ENCODE data around the gene IARS2.
"Not testable (repeated sequence)": the region's sequence is repeated elsewhere in the genome, so short reads cannot be mapped to it uniquely, and the experiment has no call there.

IARS2 gene

GRCh38 chr1:220093361-220094015 is 444 bp upstream of the IARS2 start:
- Histone ChIP-seq H3K4me3 (replicated peaks; ENCODE audit: insufficient read depth, low read length) (peak overlapping the region; percentile 99), H3K27me3 (ENCODE audit: insufficient read depth, poor library complexity, severe bottlenecking) (no peaks in the 10 kb centered on the region), H3K27ac (replicated peaks) (no peak overlapping the region)
- no peak for DNase-seq (ENCODE audit: low read depth in 1 of 2, low spot score in 1 of 2)
- TF ChIP-seq, protein P1, sequence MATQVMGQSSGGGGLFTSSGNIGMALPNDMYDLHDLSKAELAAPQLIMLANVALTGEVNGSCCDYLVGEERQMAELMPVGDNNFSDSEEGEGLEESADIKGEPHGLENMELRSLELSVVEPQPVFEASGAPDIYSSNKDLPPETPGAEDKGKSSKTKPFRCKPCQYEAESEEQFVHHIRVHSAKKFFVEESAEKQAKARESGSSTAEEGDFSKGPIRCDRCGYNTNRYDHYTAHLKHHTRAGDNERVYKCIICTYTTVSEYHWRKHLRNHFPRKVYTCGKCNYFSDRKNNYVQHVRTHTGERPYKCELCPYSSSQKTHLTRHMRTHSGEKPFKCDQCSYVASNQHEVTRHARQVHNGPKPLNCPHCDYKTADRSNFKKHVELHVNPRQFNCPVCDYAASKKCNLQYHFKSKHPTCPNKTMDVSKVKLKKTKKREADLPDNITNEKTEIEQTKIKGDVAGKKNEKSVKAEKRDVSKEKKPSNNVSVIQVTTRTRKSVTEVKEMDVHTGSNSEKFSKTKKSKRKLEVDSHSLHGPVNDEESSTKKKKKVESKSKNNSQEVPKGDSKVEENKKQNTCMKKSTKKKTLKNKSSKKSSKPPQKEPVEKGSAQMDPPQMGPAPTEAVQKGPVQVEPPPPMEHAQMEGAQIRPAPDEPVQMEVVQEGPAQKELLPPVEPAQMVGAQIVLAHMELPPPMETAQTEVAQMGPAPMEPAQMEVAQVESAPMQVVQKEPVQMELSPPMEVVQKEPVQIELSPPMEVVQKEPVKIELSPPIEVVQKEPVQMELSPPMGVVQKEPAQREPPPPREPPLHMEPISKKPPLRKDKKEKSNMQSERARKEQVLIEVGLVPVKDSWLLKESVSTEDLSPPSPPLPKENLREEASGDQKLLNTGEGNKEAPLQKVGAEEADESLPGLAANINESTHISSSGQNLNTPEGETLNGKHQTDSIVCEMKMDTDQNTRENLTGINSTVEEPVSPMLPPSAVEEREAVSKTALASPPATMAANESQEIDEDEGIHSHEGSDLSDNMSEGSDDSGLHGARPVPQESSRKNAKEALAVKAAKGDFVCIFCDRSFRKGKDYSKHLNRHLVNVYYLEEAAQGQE (IDR thresholded peaks at IDR 0.05; ENCODE audit: insufficient replicate concordance, low read depth) = no peak
- TF ChIP-seq POLR2AphosphoS5 (IDR thresholded peaks at IDR 0.05; ENCODE audit: low read depth) = no peak
- TF ChIP-seq, protein P2, sequence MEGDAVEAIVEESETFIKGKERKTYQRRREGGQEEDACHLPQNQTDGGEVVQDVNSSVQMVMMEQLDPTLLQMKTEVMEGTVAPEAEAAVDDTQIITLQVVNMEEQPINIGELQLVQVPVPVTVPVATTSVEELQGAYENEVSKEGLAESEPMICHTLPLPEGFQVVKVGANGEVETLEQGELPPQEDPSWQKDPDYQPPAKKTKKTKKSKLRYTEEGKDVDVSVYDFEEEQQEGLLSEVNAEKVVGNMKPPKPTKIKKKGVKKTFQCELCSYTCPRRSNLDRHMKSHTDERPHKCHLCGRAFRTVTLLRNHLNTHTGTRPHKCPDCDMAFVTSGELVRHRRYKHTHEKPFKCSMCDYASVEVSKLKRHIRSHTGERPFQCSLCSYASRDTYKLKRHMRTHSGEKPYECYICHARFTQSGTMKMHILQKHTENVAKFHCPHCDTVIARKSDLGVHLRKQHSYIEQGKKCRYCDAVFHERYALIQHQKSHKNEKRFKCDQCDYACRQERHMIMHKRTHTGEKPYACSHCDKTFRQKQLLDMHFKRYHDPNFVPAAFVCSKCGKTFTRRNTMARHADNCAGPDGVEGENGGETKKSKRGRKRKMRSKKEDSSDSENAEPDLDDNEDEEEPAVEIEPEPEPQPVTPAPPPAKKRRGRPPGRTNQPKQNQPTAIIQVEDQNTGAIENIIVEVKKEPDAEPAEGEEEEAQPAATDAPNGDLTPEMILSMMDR (IDR thresholded peaks at IDR 0.05; ENCODE audit: insufficient read depth, low read length) = no peak
- no peak for TF ChIP-seq GABPA (IDR thresholded peaks at IDR 0.05; ENCODE audit: low read depth)
- TF ChIP-seq SPI1 (IDR thresholded peaks at IDR 0.05; ENCODE audit: borderline replicate concordance, low read depth) = no peak

- no peaks in the 10 kb centered on the region for H3K27me3 ChIP-seq (ENCODE audit: insufficient read depth, poor library complexity, severe bottlenecking)
- H3K27ac ChIP-seq (replicated peaks) = no peak overlapping the region
- no peak overlapping the region for H3K4me3 ChIP-seq (replicated peaks; ENCODE audit: insufficient read depth, low read length)
- no peak for DNase-seq (ENCODE audit: low read depth in 1 of 2, low spot score in 1 of 2)
- TF ChIP-seq, protein P1 (IDR thresholded peaks at IDR 0.05; ENCODE audit: insufficient replicate concordance, low read depth) = no peak
- no peak for TF ChIP-seq POLR2AphosphoS5 (IDR thresholded peaks at IDR 0.05; ENCODE audit: low read depth)
Measured at GRCh38 chr1:220099826-220100225, 5.9 kb downstream of the IARS2 start.

- not testable (repeated sequence) for H3K4me3 ChIP-seq (replicated peaks; ENCODE audit: insufficient read depth, low read length); DNase-seq (ENCODE audit: low read depth in 1 of 2, low spot score in 1 of 2); H3K27me3 ChIP-seq (ENCODE audit: insufficient read depth, poor library complexity, severe bottlenecking); H3K27ac ChIP-seq (replicated peaks)
Measured at GRCh38 chr1:220110473-220110872, 16.5 kb downstream of the IARS2 start.

DNA sequence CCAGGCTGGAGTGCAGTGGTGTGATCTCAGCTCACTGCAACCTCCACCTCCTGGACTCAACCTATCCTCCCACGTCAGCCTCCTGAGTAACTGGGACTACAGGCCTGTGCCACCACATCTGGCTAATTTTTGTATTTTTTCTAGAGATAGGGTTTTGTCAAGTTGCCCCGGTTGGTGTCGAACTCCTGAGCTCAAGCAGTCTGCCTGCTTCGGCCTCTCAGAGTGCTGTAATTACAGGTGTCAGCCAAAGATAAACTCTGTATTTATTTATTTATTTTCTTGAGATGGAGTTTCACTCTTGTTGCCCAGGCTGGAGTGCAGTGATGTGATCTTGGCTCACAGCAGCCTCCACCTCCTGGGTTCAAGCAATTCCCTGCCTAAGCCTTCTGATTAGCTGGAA is 18.7 kb downstream of the IARS2 start:
- not testable (repeated sequence) for H3K27me3 ChIP-seq (ENCODE audit: insufficient read depth, poor library complexity, severe bottlenecking); H3K4me3 ChIP-seq (replicated peaks; ENCODE audit: insufficient read depth, low read length); H3K27ac ChIP-seq (replicated peaks); DNase-seq (ENCODE audit: low read depth in 1 of 2, low spot score in 1 of 2)

DNA sequence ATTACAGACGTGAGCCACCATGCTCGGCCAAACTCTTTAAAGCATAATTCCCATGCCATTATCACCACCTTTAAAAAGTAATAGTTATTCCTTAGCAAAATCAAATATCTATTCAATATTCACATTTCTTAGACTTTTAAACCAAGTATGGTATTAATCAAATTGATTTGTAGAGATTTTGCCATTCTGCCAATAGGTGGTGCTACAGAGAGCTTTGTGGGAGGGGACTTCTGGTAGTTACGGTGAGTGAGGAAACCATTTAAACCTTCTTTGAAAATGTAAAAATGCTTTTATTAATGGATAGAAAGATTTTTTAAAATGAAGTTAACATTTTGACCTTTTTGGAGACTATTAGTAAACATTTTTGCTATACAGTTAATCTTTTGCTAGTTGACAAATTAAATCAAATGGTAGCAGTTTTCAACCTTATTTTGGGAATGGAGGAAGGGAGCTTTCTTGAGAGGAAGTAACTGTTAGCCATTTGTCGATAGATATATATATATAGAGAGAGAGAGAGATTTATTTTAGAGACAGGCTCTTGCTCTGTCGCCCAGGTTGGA is 19.3 kb downstream of the IARS2 start:
- Histone ChIP-seq H3K27ac (replicated peaks) (no peak overlapping the region), H3K4me3 (replicated peaks; ENCODE audit: insufficient read depth, low read length) (no peak overlapping the region), H3K27me3 (ENCODE audit: insufficient read depth, poor library complexity, severe bottlenecking) (no peaks in the 10 kb centered on the region)
- peak in 1 of 2 experiments; percentile 33 for DNase-seq (ENCODE audit: low read depth in 1 of 2, low spot score in 1 of 2)
- TF ChIP-seq, protein P2 (IDR thresholded peaks at IDR 0.05; ENCODE audit: insufficient read depth, low read length) = peak; percentile 32
- no peak for TF ChIP-seq GABPA (IDR thresholded peaks at IDR 0.05; ENCODE audit: low read depth)
- TF ChIP-seq, protein P1 (IDR thresholded peaks at IDR 0.05; ENCODE audit: insufficient replicate concordance, low read depth) = no peak
- TF ChIP-seq SPI1 (IDR thresholded peaks at IDR 0.05; ENCODE audit: borderline replicate concordance, low read depth) = no peak
- TF ChIP-seq POLR2AphosphoS5 (IDR thresholded peaks at IDR 0.05; ENCODE audit: low read depth) = no peak

All from HL-60 (cell line).